Esophagus squamous epithelium (tissue), 5 donors: ENCODE results near the gene PCDHA13. TPM values are rescaled to one million over a fixed set of nuclear protein-coding genes. Genes with fewer than 3 reads are reported as not detected.
A peak's percentile ranks its signal among the peaks of the same experiment; 100 is the strongest.

Experiments
- DNase-seq: peaks from one replicate; lab custom pipeline; 2025; lab: John Stamatoyannopoulos, UW
- H3K27ac ChIP-seq, 4 donors: fragments of 200-600 bp; sonication (generic); one replicate each; pipeline ENCODE4 v1.5.1; 2016 to 2019; ENCODE audit warnings: mild to moderate bottlenecking in 1 of 4
- H3K27me3 ChIP-seq, 4 donors: fragments of 200-600 bp; sonication (generic); 1 replicate in 3 of 4; 2 replicates in 1 of 4; pipeline versions ENCODE4 v1.5.1 to v1.6.0; 2017 to 2021; ENCODE audit warnings: antibody characterized with exemption in 1 of 4
- H3K36me3 ChIP-seq, 3 donors: fragments of 200-600 bp; sonication (generic); one replicate each; pipeline ENCODE4 v1.5.1; 2016 to 2019
- H3K4me1 ChIP-seq, 3 donors: fragments of 200-600 bp; sonication (generic); one replicate each; pipeline ENCODE4 v1.5.1; 2017 to 2019
- H3K4me3 ChIP-seq, 4 donors: fragments of 200-600 bp; sonication (generic); 1 replicate in 3 of 4; 2 replicates in 1 of 4; pipeline ENCODE4 v1.5.1; 2016 to 2019; ENCODE audit warnings: mild to moderate bottlenecking in 2 of 4, moderate library complexity in 1 of 4
- H3K9me3 ChIP-seq, 3 donors: fragments of 200-600 bp; sonication (generic); one replicate each; pipeline ENCODE4 v1.5.1; 2016 to 2019
- CTCF ChIP-seq, 6 experiments: fragments of 450-650 bp in 4 of 6; fragments of 200-600 bp in 2 of 6; sonication (generic) in 2 of 6; IDR thresholded peaks; one replicate each; pipeline ENCODE4 v1.5.1; 2016 to 2019; ENCODE audit warnings: antibody characterized with exemption in 6 of 6, mild to moderate bottlenecking in 4 of 6, moderate library complexity in 4 of 6
- POLR2A ChIP-seq, 4 donors: fragments of 450-650 bp; IDR thresholded peaks; one replicate each; pipeline ENCODE4 v1.6.1; 2017; ENCODE audit warnings: antibody characterized with exemption in 4 of 4, mild to moderate bottlenecking in 4 of 4, moderate library complexity in 3 of 4
- WGBS, 2 donors: methylation state at CpG; one replicate each; pipeline ENCODE4 v1.1.5; 2018; 5-methylcytosine and 5-hydroxymethylcytosine counted together
- intact Hi-C: fragments of 100-400 bp; cut with DNase I; formaldehyde crosslinking; loops from one replicate; pipeline ENCODE4 v1.15.0; 2022
- total RNA-seq, 4 donors: library from RNA; depleted of rRNA; stranded (reverse); fragments of >200 nt; gene quantifications; one replicate each; pipeline ENCODE4 v1.1.0, GENCODE V29; 2016
- donor health status: DM: yes; HTN: yes; CAD: no.

PCDHA13 gene
- total RNA-seq, 4 donors from 2014 or later, result 0.19 TPM; not detected in 3

GRCh38 chr5:140877262-140877581, 4.7 kb upstream of the PCDHA13 start:
- Histone ChIP-seq H3K27me3 (peaks cover 0 to 42% (median 0%) of the 10 kb centered on the region in 4 donors), H3K9me3 (peaks cover 0 to 43% (median 27%) of the 10 kb centered on the region in 3 donors), H3K4me1 (no peaks in the 10 kb centered on the region), H3K4me3 (no peak overlapping the region), H3K36me3 (no peaks in the 10 kb centered on the region), H3K27ac (no peak overlapping the region)
- DNase-seq, result no peak
- intact Hi-C loops, result no loop called here
- WGBS, 2 donors, result 58 to 78% methylated on average over 20 to 36 of the region's 37 CpGs
- TF ChIP-seq CTCF (IDR thresholded peaks at IDR 0.05) (no peak), POLR2A (IDR thresholded peaks at IDR 0.05) (no peak)

GRCh38 chr5:140882591-140882899, 621 bp downstream of the PCDHA13 start:
- H3K36me3 ChIP-seq, result no peaks in the 10 kb centered on the region
- peak overlapping the region in 1 of 4 donors; percentile 15 for H3K4me3 ChIP-seq
- intact Hi-C loops, result no loop called here
- WGBS, 2 donors, result 33 to 50% methylated on average over 10 to 12 of the region's 12 CpGs
- no peaks in the 10 kb centered on the region for H3K4me1 ChIP-seq
- H3K27ac ChIP-seq, result no peak overlapping the region
- peaks cover 0 to 27% (median 0%) of the 10 kb centered on the region in 4 donors for H3K27me3 ChIP-seq
- DNase-seq, result no peak
- TF ChIP-seq POLR2A (IDR thresholded peaks at IDR 0.05), result no peak
- no peak for TF ChIP-seq CTCF (IDR thresholded peaks at IDR 0.05)
- H3K9me3 ChIP-seq, result peaks cover 0 to 41% (median 30%) of the 10 kb centered on the region in 3 donors

GRCh38 chr5:140883373-140883772, 1.4 kb downstream of the PCDHA13 start:
- DNase-seq, result no peak
- intact Hi-C loops, result no loop called here
- Histone ChIP-seq H3K9me3 (peaks cover 0 to 33% (median 29%) of the 10 kb centered on the region in 3 donors), H3K4me3 (no peak overlapping the region), H3K27ac (no peak overlapping the region), H3K4me1 (no peaks in the 10 kb centered on the region), H3K36me3 (no peaks in the 10 kb centered on the region), H3K27me3 (peaks cover 0 to 26% (median 0%) of the 10 kb centered on the region in 4 donors)
- 60 to 61% methylated on average over 4 to 11 of the region's 41 CpGs for WGBS, 2 donors
- TF ChIP-seq CTCF (IDR thresholded peaks at IDR 0.05) (no peak), POLR2A (IDR thresholded peaks at IDR 0.05) (no peak)

- Histone ChIP-seq H3K36me3 (no peaks in the 10 kb centered on the region), H3K27ac (no peak overlapping the region), H3K4me3 (no peak overlapping the region), H3K27me3 (peaks cover 0 to 26% (median 0%) of the 10 kb centered on the region in 4 donors), H3K4me1 (no peaks in the 10 kb centered on the region), H3K9me3 (peaks cover 0 to 31% (median 29%) of the 10 kb centered on the region in 3 donors)
- 51 to 59% methylated on average over 27 to 45 of the region's 79 CpGs for WGBS, 2 donors
- TF ChIP-seq CTCF (IDR thresholded peaks at IDR 0.05) (no peak), POLR2A (IDR thresholded peaks at IDR 0.05) (no peak)
- intact Hi-C loops, result no loop called here
- DNase-seq, result no peak
Measured at GRCh38 chr5:140883927-140884697, 2.2 kb downstream of the PCDHA13 start.

- no peak for TF ChIP-seq CTCF (IDR thresholded peaks at IDR 0.05)
- no peak for TF ChIP-seq POLR2A (IDR thresholded peaks at IDR 0.05)
- DNase-seq, result no peak
- Histone ChIP-seq H3K27me3 (peaks cover 0 to 9% (median 0%) of the 10 kb centered on the region in 4 donors), H3K27ac (no peak overlapping the region), H3K4me1 (no peaks in the 10 kb centered on the region), H3K36me3 (no peaks in the 10 kb centered on the region), H3K9me3 (no peaks in the 10 kb centered on the region), H3K4me3 (no peak overlapping the region)
- WGBS, 2 donors, result 56 to 100% methylated on average over 1 of the region's 1 CpG
- intact Hi-C loops, result no loop called here
Measured at GRCh38 chr5:140916325-140916724, 34.4 kb downstream of the PCDHA13 start.
